GM23338 (cell line): Measurements from ENCODE around the gene TTC22.

Experiments
- EZH2 ChIP-seq: fragments of 200-600 bp; sonication (generic); IDR thresholded peaks from one replicate; pipeline ENCODE4 v1.8.0; 2017; ENCODE audit warnings: antibody characterized with exemption, mild to moderate bottlenecking, low read depth; ENCODE audit not compliant: unreplicated experiment
- POLR2AphosphoS5 ChIP-seq: IDR thresholded peaks from 2 replicates; pipeline ENCODE4 v1.6.1; 2016; ENCODE audit warnings: antibody characterized with exemption, low read depth
- TF ChIP-seq, protein P1 (sequence below), 2 experiments: fragments of 200-600 bp in 1 of 2; sonication (generic) in 1 of 2; conservative IDR thresholded peaks; 2 replicates each; pipeline versions ENCODE4 v1.5.1 to v1.6.1; 2016 to 2017; ENCODE audit warnings: antibody characterized with exemption in 2 of 2, low read depth in 2 of 2, mild to moderate bottlenecking in 2 of 2, moderate library complexity in 1 of 2

DNA sequence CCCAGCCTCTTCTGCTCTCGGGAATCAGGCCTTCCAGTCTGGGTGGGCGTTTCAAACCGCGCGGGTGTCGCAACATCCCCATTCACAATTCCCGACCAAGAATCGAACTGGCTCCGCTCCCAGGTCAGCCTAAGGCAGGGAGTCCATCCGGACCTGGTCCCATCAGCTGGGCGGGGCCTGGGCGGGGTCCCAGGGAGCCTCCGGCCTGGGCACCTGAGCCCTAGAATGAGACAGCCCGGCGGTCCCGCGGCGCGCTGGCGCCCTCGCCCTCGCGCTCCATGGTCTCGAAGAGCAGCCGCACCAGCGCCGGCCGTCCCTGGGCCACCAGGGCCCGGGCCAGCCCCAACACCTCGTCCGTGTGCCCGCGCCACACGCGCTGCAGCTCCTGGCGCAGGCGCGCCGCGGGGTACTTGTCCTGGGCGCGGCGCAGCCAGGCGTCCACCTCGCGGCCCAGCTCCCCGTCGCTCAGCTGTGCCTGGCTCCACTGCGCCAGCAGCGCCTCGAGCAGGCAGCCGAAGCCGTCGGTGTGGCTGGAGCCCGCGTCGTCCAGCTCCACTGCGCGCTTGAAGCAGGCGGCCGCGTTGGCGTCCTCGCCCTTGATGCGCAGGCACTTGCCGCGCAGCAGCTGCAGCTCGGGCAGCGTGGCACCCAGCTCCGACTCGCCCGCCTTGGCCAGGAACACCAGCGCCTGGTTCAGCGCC lies 19.9 kb downstream of the TTC22 start:
- TF ChIP-seq POLR2AphosphoS5, result no peak; the same call in 1 of the 2 replicates
- TF ChIP-seq, protein P1, sequence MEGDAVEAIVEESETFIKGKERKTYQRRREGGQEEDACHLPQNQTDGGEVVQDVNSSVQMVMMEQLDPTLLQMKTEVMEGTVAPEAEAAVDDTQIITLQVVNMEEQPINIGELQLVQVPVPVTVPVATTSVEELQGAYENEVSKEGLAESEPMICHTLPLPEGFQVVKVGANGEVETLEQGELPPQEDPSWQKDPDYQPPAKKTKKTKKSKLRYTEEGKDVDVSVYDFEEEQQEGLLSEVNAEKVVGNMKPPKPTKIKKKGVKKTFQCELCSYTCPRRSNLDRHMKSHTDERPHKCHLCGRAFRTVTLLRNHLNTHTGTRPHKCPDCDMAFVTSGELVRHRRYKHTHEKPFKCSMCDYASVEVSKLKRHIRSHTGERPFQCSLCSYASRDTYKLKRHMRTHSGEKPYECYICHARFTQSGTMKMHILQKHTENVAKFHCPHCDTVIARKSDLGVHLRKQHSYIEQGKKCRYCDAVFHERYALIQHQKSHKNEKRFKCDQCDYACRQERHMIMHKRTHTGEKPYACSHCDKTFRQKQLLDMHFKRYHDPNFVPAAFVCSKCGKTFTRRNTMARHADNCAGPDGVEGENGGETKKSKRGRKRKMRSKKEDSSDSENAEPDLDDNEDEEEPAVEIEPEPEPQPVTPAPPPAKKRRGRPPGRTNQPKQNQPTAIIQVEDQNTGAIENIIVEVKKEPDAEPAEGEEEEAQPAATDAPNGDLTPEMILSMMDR (conservative IDR thresholded peaks at IDR 0.05; ENCODE audit: low read depth in 2 of 2), result no peak; a peak in 1 of 4 replicates
- no peak for TF ChIP-seq EZH2
